GM12878 (cell line): ENCODE results near the gene DCDC1. TPM values are rescaled to one million over a fixed set of nuclear protein-coding genes. Genes with fewer than 3 reads are reported as not detected.

ENCODE experiments used
- ATAC-seq: fragments of 200-7000 bp; cut with Tn5 transposase; 3 replicates; pipeline ENCODE4 v1.9.1; 2020; ENCODE audit warnings: mild to moderate bottlenecking, moderate library complexity
- BruUV-seq: library from RNA; stranded (reverse); fragments of 400-500 nt; replicated peaks from 2 replicates; lab custom pipeline; 2021; lab: Mats Ljungman, UMichigan
- CTCF ChIA-PET: fragments of 300-600 bp; sonication (Branson Sonifier 250); formaldehyde crosslinking; extraction: SDS; loops from one replicate; lab custom pipeline; 2021; ENCODE audit warnings: inconsistent platforms; lab: Yijun Ruan, JAX
- POLR2A ChIA-PET: fragments of 350-600 bp; formaldehyde crosslinking; extraction: SDS; loops from one replicate; lab custom pipeline; 2021; ENCODE audit warnings: inconsistent platforms; lab: Charles Lee
- RAD21 ChIA-PET: fragments of 300-600 bp; sonication (Branson Sonifier 250); formaldehyde crosslinking; loops from one replicate; lab custom pipeline; 2023; ENCODE audit warnings: antibody characterized with exemption; ENCODE audit not compliant: unreplicated experiment; lab: Charles Lee
- SMC1A ChIA-PET: fragments of 300-600 bp; sonication (Branson Sonifier 250); formaldehyde crosslinking; loops from one replicate; lab custom pipeline; 2023; ENCODE audit not compliant: unreplicated experiment, uncharacterized antibody; lab: Charles Lee
- DNase-seq: peaks from one replicate; pipeline ENCODE4 v3.0.0-alpha.2; 2011; ENCODE audit warnings: low read depth, low spot score
- FAIRE-seq: peaks from 3 replicates; lab custom pipeline; 2011; peaks lifted over from hg19 to GRCh38; lab: Jason Lieb, UNC
- H2AFZ ChIP-seq: 2 replicates; pipeline ENCODE4 v1.6.0; 2011; ENCODE audit warnings: low read depth, low read length, control low read depth; ENCODE audit not compliant: control insufficient read depth
- H3K27ac ChIP-seq: 2 replicates; pipeline ENCODE4 v1.5.1; 2011; ENCODE audit warnings: control low read depth; ENCODE audit not compliant: control insufficient read depth, insufficient read depth
- H3K27me3 ChIP-seq, 2 experiments: replicated peaks in 1 of 2; 2 replicates each; pipeline versions ENCODE4 v1.6.0 to v1.6.1; 2011; ENCODE audit warnings: low read length in 1 of 2; ENCODE audit not compliant: control insufficient read depth in 2 of 2, insufficient read depth in 2 of 2
- H3K36me3 ChIP-seq, 2 experiments: 2 replicates each; pipeline ENCODE4 v1.5.1; 2011; ENCODE audit warnings: low read length in 1 of 2; ENCODE audit not compliant: control insufficient read depth in 2 of 2, insufficient read depth in 2 of 2
- H3K4me1 ChIP-seq: 2 replicates; pipeline ENCODE4 v1.6.1; 2011; ENCODE audit warnings: mild to moderate bottlenecking, low read length, moderate library complexity, mixed read lengths; ENCODE audit not compliant: control insufficient read depth, insufficient read depth
- H3K4me2 ChIP-seq: 2 replicates; pipeline ENCODE4 v1.6.0; 2011; ENCODE audit warnings: control low read depth; ENCODE audit not compliant: control insufficient read depth, insufficient read depth
- H3K4me3 ChIP-seq: fragments of 200-600 bp; sonication (generic); 2 replicates; pipeline ENCODE4 v1.5.1; 2016
- H3K79me2 ChIP-seq: 2 replicates; pipeline ENCODE4 v1.6.0; 2011; ENCODE audit warnings: low read length; ENCODE audit not compliant: control insufficient read depth, insufficient read depth
- H3K9ac ChIP-seq: 2 replicates; pipeline ENCODE4 v1.8.0; 2011; ENCODE audit warnings: low read length, control low read depth, mixed read lengths; ENCODE audit not compliant: control insufficient read depth, insufficient read depth
- H3K9me3 ChIP-seq: replicated peaks from 3 replicates; pipeline ENCODE4 v1.5.1; 2011; ENCODE audit warnings: mild to moderate bottlenecking, low read length; ENCODE audit not compliant: control insufficient read depth, insufficient read depth
- H4K20me1 ChIP-seq: 2 replicates; pipeline ENCODE4 v1.6.0; 2011; ENCODE audit not compliant: control insufficient read depth, insufficient read depth
- CHD4 ChIP-seq: fragments of 200-600 bp; sonication (generic); IDR thresholded peaks from 2 replicates; pipeline ENCODE4 v1.6.1; 2016; ENCODE audit warnings: mild to moderate bottlenecking
- CUX1 ChIP-seq: IDR thresholded peaks from 2 replicates; pipeline ENCODE4 v1.6.1; 2012; ENCODE audit warnings: improper control_type of control experiment, low read depth, low read length; ENCODE audit not compliant: insufficient replicate concordance
- E4F1 ChIP-seq: fragments of 450-650 bp; IDR thresholded peaks from 2 replicates; pipeline ENCODE4 v1.6.1; 2018; ENCODE audit warnings: borderline replicate concordance, mild to moderate bottlenecking; ENCODE audit not compliant: partially characterized antibody
- ETV6 ChIP-seq, 2 experiments: fragments of 450-650 bp in 1 of 2; IDR thresholded peaks in 1 of 2; conservative IDR thresholded peaks in 1 of 2; 2 replicates each; pipeline ENCODE4 v1.6.1; 2014; ENCODE audit warnings: antibody characterized with exemption in 1 of 2, borderline replicate concordance in 1 of 2, low read depth in 1 of 2, mild to moderate bottlenecking in 1 of 2, moderate library complexity in 1 of 2
- FOXM1 ChIP-seq: IDR thresholded peaks from 2 replicates; pipeline ENCODE4 v1.6.1; 2012; ENCODE audit warnings: low read depth, mild to moderate bottlenecking, inconsistent platforms, low read length, moderate library complexity
- GATAD2B ChIP-seq: fragments of 450-650 bp; conservative IDR thresholded peaks from 2 replicates; pipeline ENCODE4 v1.6.1; 2017; ENCODE audit warnings: low read depth, mild to moderate bottlenecking, moderate library complexity
- HCFC1 ChIP-seq: fragments of 150-350 bp; IDR thresholded peaks from 2 replicates; pipeline ENCODE4 v1.6.1; 2014; ENCODE audit warnings: low read length
- RAD21 ChIP-seq: IDR thresholded peaks from 2 replicates; pipeline ENCODE4 v1.6.1; 2011; ENCODE audit warnings: mild to moderate bottlenecking, low read depth, low read length, moderate library complexity; ENCODE audit not compliant: insufficient read depth
- RFX5 ChIP-seq: IDR thresholded peaks from 2 replicates; pipeline ENCODE4 v1.6.1; 2011; ENCODE audit warnings: low read depth, low read length, improper control_type of control experiment
- SMC3 ChIP-seq: IDR thresholded peaks from 2 replicates; pipeline ENCODE4 v1.6.1; 2011; ENCODE audit warnings: low read length, improper control_type of control experiment, borderline replicate concordance
- SRF ChIP-seq, 2 experiments: IDR thresholded peaks; 2 replicates each; pipeline ENCODE4 v1.6.1; 2011; ENCODE audit warnings: low read depth in 2 of 2, low read length in 2 of 2, mild to moderate bottlenecking in 1 of 2, moderate library complexity in 1 of 2
- TARDBP ChIP-seq: IDR thresholded peaks from 2 replicates; pipeline ENCODE4 v1.6.1; 2016; ENCODE audit warnings: borderline replicate concordance
- in situ Hi-C: fragments of 300-500 bp; cut with MboI; formaldehyde crosslinking; loops from 9 replicates; pipeline ENCODE4 v1.14.3; 2018; ENCODE audit warnings: mixed read lengths
- intact Hi-C: fragments of 100-400 bp; cut with micrococcal nuclease; formaldehyde crosslinking; loops from one replicate; pipeline ENCODE4 v1.14.2; 2022; ENCODE audit not compliant: unreplicated experiment
- polyA plus RNA-seq, 11 experiments: library from polyadenylated mRNA; depleted of rRNA in 4 of 11; unstranded in 6 of 11; stranded (reverse) in 5 of 11; fragments of >200 nt; fragmentation: Nextera tagmentation in 4 of 11; fragmentation: Illumina TruSeq in 1 of 11; extraction: Ambion mirVana in 4 of 11; extraction: Trizol in 1 of 11; gene quantifications; 1 replicate in 1 of 11; 2 replicates in 10 of 11; pipeline versions ENCODE4 v1.2.1 to v1.2.3, GENCODE V29; 2011 to 2016; ENCODE audit warnings: inconsistent platforms in 2 of 11, missing spikeins in 2 of 11, low read depth in 1 of 11
- total RNA-seq, 4 experiments: library from RNA; depleted of rRNA in 3 of 4; stranded (reverse); fragments of >200 nt in 3 of 4; fragmentation: Illumina TruSeq in 1 of 4; extraction: Trizol in 1 of 4; gene quantifications; 2 replicates each; pipeline versions ENCODE4 v1.2.1 to v1.2.3, GENCODE V29; 2013 to 2021

DCDC1 gene
- total and polyA plus RNA-seq, 10 of the 15 experiments (the other 5 are each of a cell fraction or from before 2014, with no cell fraction given), result not detected

- TF ChIP-seq CHD4 (no peak), GATAD2B (no peak), ETV6 (conservative IDR thresholded peaks at IDR 0.05 in 1 of 2, IDR thresholded peaks at IDR 0.05 in 1 of 2; ENCODE audit: borderline replicate concordance in 1 of 2, low read depth in 1 of 2) (no peak), RFX5 (no peak), RAD21 (0 out of 2 replicates have a peak, but pooled peaks have one; percentile 28), FOXM1 (no peak), SMC3 (peak; percentile 23; the same call in 1 of the 2 replicates), CUX1 (no peak), TARDBP (no peak), SRF (IDR thresholded peaks at IDR 0.05; ENCODE audit: low read depth in 2 of 2, low read length in 2 of 2) (no peak), HCFC1 (no peak), E4F1 (no peak)
- no peaks in the 10 kb centered on the region for H4K20me1 ChIP-seq
- no peak overlapping the region for H2AFZ ChIP-seq
- ChIA-PET CTCF (interaction anchor here (0.6 to 3.0 kb wide), 4 partner anchors 10 to 899 kb away, joined by 3 to 32 read pairs (median 4); no protein-coding TSS in a partner anchor), POLR2A (no interaction called here), SMC1A (interaction anchor here (0.7 to 1.5 kb wide), 3 partner anchors 14 to 126 kb away, joined by 3 to 4 read pairs (median 3); no protein-coding TSS in a partner anchor), RAD21 (interaction anchor here (1.3 to 1.8 kb wide), 2 partner anchors 126 to 725 kb away, joined by 3 to 9 read pairs; no protein-coding TSS in a partner anchor)
- no peak for FAIRE-seq
- H3K36me3 ChIP-seq, result no peaks in the 10 kb centered on the region
- H3K9ac ChIP-seq, result no peak overlapping the region
- no peak overlapping the region for H3K4me3 ChIP-seq
- DNase-seq, result no peak
- ATAC-seq, result peak; percentile 72
- no peaks in the 10 kb centered on the region for H3K27me3 ChIP-seq
- H3K27ac ChIP-seq, result no peak overlapping the region
- BruUV-seq, result no TSS peak
- H3K9me3 ChIP-seq, result no peaks in the 10 kb centered on the region
- H3K4me1 ChIP-seq, result no peaks in the 10 kb centered on the region
- intact Hi-C loops, result loop anchor here (1.0 kb wide), 1 partner anchor 126 kb away; no protein-coding TSS in a partner anchor
- in situ Hi-C loops, result no loop called here
- no peaks in the 10 kb centered on the region for H3K79me2 ChIP-seq
- no peak overlapping the region for H3K4me2 ChIP-seq
These were observed 136.1 kb downstream of the DCDC1 start for GRCh38 chr11:31233425-31233824.
